Large intestine (tissue), 3 donors: ENCODE results near the gene TAF1B. TPM values are rescaled to one million over a fixed set of nuclear protein-coding genes. Genes with fewer than 3 reads are reported as not detected.

ENCODE experiments used
- DNase-seq, 2 donors: peaks; one replicate each; pipeline versions ENCODE4 v3.0.0 to v3.0.0-alpha.2; 2013
- H3K27ac ChIP-seq: one replicate; pipeline ENCODE4 v1.5.1; 2013; ENCODE audit warnings: low read length
- H3K27me3 ChIP-seq: 2 replicates; pipeline ENCODE4 v1.6.1; 2013; ENCODE audit warnings: low read length; ENCODE audit not compliant: control insufficient read depth, insufficient read depth
- H3K36me3 ChIP-seq: 2 replicates; pipeline ENCODE4 v1.6.1; 2013; ENCODE audit warnings: low read length; ENCODE audit not compliant: control insufficient read depth, insufficient read depth
- H3K4me1 ChIP-seq: one replicate; pipeline ENCODE4 v1.6.1; 2013; ENCODE audit warnings: low read length; ENCODE audit not compliant: control insufficient read depth, insufficient read depth
- H3K4me3 ChIP-seq: one replicate; pipeline ENCODE4 v1.5.1; 2013; ENCODE audit warnings: low read length
- H3K9me3 ChIP-seq: one replicate; pipeline ENCODE4 v1.6.1; 2013; ENCODE audit warnings: mild to moderate bottlenecking, low read depth, low read length, moderate library complexity; ENCODE audit not compliant: control insufficient read depth
- WGBS: methylation state at CpG from one replicate; pipeline ENCODE4 v1.1.5; 2013; ENCODE audit warnings: low lambda C conversion rate; ENCODE audit not compliant: insufficient coverage; 5-methylcytosine and 5-hydroxymethylcytosine counted together
- polyA plus RNA-seq: library from polyadenylated mRNA; unstranded; fragments of 120-200 nt; gene quantifications from one replicate; pipeline ENCODE4 v1.2.1, GENCODE V29; 2013

The TAF1B gene
- polyA plus RNA-seq, 1 donor = 12.0 TPM

GRCh38 chr2:9974343-9974742, 131.1 kb downstream of the TAF1B start:
- no peaks in the 10 kb centered on the region for H3K27me3 ChIP-seq
- no peak overlapping the region for H3K27ac ChIP-seq
- WGBS = 100% methylated on average over 2 of the region's 4 CpGs
- H3K4me3 ChIP-seq = no peak overlapping the region
- H3K9me3 ChIP-seq = no peaks in the 10 kb centered on the region
- no peaks in the 10 kb centered on the region for H3K4me1 ChIP-seq
- no peak for DNase-seq
- H3K36me3 ChIP-seq = no peaks in the 10 kb centered on the region

DNA sequence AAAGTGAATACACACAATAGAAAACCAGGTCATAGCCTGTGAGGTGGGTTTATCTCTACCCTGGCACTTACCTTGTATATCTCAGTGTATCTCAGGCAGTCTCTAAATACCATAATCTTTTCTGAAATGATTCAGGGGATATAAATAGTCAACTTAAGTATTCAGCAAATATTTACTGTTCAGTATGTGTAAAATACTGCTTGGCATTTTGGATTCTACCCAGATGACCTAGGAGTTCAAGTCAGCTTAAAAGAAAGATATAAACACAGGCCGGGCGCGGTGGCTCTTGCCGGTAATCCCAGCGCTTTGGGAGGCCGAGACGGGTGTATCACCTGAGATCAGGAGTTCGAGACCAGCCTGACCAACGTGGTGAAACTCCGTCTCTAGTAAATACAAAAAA, 132.1 kb downstream of the TAF1B start:
- H3K27me3 ChIP-seq = no peaks in the 10 kb centered on the region
- H3K27ac ChIP-seq = no peak overlapping the region
- H3K36me3 ChIP-seq = no peaks in the 10 kb centered on the region
- no CpG with 5 or more reads among the region's 10 CpGs for WGBS
- H3K4me1 ChIP-seq = no peaks in the 10 kb centered on the region
- H3K4me3 ChIP-seq = no peak overlapping the region
- DNase-seq = no peak
- H3K9me3 ChIP-seq = no peaks in the 10 kb centered on the region

DNA sequence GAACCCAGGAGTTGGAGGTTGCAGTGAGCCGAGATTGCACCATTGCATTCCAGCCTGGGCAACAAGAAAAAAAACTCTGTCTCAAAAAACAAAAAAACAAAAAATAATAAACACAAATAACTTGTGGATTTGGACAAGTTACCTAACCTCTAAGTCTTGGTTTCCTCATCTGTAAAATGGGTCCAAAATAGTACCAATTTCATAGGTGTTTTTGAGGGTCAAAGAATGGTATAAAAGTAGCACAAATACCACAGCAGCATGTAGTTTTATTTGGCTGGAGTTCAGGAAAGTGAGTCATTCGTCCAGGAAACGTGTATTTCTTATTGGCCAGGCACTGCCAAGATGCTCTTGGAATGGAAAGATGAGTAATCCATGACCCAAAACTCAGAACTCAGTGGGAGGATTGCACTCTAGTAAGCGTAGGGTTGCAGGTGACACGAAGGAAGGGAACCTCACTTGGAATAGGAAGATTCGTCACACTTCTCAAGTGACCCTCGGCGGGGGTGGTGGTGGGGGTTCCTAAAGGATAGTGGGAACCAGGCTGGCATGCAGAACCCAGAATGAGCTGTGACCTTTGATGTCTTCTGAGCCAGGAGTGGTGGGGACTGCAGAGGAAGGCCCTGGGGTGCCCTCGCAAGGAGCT, 132.7 kb downstream of the TAF1B start:
- DNase-seq = no peak
- Histone ChIP-seq H3K27me3 (no peaks in the 10 kb centered on the region), H3K4me1 (no peaks in the 10 kb centered on the region), H3K4me3 (no peak overlapping the region), H3K36me3 (no peaks in the 10 kb centered on the region), H3K9me3 (no peaks in the 10 kb centered on the region), H3K27ac (no peak overlapping the region)
- 100% methylated on average over 1 of the region's 9 CpGs for WGBS

DNA sequence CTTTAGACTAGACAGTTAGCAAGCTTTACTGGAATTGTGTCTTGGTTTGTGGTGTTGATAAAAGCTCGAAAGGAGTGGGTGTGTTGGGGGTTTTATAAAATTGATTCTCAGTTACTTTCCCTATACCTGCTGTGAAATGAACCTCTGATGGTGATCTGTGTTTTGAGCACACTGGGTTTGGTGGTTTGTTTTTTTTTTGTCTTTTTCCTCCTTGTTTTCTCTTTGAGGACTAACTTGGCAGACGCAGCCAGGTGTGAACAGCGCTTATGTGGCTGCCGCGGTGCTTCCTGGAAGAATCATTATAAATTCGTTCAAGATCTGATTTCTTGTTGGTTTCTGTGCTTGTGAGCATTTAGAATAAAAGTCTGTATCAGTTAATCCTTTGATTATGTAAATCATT, 136.7 kb downstream of the TAF1B start:
- no peak for DNase-seq
- WGBS = 94% methylated on average over 3 of the region's 6 CpGs
- H3K4me1 ChIP-seq = peaks cover 3% of the 10 kb centered on the region

GRCh38 chr2:9980520-9980919, 137.2 kb downstream of the TAF1B start:
- Histone ChIP-seq H3K9me3 (no peaks in the 10 kb centered on the region), H3K36me3 (no peaks in the 10 kb centered on the region), H3K4me3 (no peak overlapping the region), H3K4me1 (peaks cover 3% of the 10 kb centered on the region), H3K27me3 (no peaks in the 10 kb centered on the region), H3K27ac (no peak overlapping the region)
- DNase-seq = no peak
- 83% methylated on average over 2 of the region's 2 CpGs for WGBS

More for the DNA sequence above, 136.7 kb downstream of the TAF1B start:
- Histone ChIP-seq H3K9me3 (no peaks in the 10 kb centered on the region), H3K27ac (no peak overlapping the region), H3K27me3 (no peaks in the 10 kb centered on the region), H3K36me3 (no peaks in the 10 kb centered on the region), H3K4me3 (no peak overlapping the region)

DNA sequence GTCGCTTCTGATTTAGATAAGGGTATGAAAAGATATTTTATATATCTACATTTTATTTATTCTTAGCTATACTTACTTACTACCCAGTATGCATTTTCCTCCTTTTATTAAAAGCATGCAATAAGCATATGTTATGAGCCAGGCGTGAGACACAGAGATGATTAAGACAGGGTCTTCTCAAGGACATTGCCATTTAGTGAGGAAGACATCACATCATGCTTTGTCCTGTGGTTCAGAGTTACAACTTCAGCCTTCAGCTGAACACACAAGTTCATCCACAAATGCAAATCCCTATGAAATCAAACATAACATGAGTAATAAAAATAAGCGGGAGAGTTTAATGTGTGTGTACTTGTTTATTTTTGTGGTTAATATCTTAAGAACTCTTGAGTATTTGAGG, 138.4 kb downstream of the TAF1B start:
- DNase-seq = no peak
- Histone ChIP-seq H3K9me3 (no peaks in the 10 kb centered on the region), H3K4me1 (peaks cover 3% of the 10 kb centered on the region), H3K4me3 (no peak overlapping the region), H3K27me3 (no peaks in the 10 kb centered on the region), H3K27ac (no peak overlapping the region), H3K36me3 (no peaks in the 10 kb centered on the region)
- WGBS = 100% methylated on average over 2 of the region's 3 CpGs

- H3K4me1 ChIP-seq = peaks cover 3% of the 10 kb centered on the region
- H3K27me3 ChIP-seq = no peaks in the 10 kb centered on the region
- H3K4me3 ChIP-seq = no peak overlapping the region
- no peak overlapping the region for H3K27ac ChIP-seq
- DNase-seq = no peak
- 72% methylated on average over 2 of the region's 8 CpGs for WGBS
- no peaks in the 10 kb centered on the region for H3K9me3 ChIP-seq
- no peaks in the 10 kb centered on the region for H3K36me3 ChIP-seq
These were observed 139.0 kb downstream of the TAF1B start for GRCh38 chr2:9982248-9982647.

DNA sequence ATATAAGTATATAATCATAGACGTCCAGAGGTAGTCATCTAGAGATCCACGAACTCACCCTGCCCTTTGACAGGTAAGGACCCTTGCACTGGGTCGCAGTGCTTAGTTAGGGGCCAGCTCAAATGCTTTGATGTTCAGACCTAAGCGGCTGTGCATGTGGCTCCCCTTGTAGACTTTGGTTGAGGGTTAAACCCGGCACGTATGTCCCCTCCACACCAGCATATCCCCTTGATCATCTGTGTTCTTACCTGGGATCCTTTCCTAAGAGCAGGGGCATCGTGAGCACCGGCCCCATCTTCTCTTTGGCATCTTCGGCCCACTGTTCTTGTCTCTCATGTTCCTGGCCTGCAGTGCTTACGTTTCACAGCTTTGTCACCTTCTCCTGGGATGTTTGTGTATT, 139.6 kb downstream of the TAF1B start:
- Histone ChIP-seq H3K9me3 (no peaks in the 10 kb centered on the region), H3K36me3 (no peaks in the 10 kb centered on the region), H3K27ac (no peak overlapping the region), H3K27me3 (no peaks in the 10 kb centered on the region), H3K4me1 (peaks cover 3% of the 10 kb centered on the region), H3K4me3 (no peak overlapping the region)
- no CpG with 5 or more reads among the region's 10 CpGs for WGBS
- DNase-seq = no peak

DNA sequence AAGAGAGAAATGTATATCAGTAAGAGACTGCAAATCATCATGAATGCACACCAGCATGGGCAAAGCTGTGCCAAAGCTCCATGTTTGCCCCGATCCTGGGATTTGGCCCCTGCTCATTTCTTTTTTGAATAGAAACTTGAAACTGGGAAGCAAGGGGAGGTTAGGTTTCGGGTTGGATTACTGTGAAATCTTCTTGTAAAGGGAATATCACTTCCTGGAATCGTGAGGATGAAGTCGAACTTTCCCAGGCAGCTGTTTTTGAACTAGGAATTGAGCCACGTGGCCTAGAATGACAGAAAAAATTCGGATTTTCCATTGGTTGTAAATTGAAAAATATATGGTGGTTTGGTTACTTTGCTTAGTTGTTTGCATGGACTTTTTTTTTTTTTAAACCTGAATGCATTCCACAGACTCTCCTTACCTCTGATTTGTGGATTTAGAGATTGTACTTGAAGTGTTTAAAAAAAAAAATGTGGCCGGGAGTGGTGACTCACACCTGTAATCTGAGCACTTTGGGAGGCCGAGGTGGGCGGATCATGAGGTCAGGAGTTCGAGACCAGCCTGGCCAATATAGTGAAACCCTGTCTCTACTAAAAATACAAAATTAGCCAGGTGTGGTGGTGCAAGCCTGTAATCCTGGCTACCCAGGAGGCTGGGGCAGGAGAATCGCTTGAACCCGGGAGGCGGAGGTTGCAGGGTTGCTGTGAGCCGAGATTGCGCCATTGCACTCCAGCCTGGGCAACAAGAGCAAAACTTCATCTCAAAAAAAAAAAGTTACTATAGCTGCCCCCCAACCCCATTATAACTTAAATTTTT, 140.3 kb downstream of the TAF1B start:
- Histone ChIP-seq H3K4me3 (no peak overlapping the region), H3K4me1 (peaks cover 3% of the 10 kb centered on the region), H3K36me3 (no peaks in the 10 kb centered on the region), H3K9me3 (no peaks in the 10 kb centered on the region), H3K27ac (no peak overlapping the region), H3K27me3 (no peaks in the 10 kb centered on the region)
- 42% methylated on average over 2 of the region's 15 CpGs for WGBS
- DNase-seq = no peak
